Measurements from ENCODE around the gene DAD1.

Gene DAD1

DNA sequence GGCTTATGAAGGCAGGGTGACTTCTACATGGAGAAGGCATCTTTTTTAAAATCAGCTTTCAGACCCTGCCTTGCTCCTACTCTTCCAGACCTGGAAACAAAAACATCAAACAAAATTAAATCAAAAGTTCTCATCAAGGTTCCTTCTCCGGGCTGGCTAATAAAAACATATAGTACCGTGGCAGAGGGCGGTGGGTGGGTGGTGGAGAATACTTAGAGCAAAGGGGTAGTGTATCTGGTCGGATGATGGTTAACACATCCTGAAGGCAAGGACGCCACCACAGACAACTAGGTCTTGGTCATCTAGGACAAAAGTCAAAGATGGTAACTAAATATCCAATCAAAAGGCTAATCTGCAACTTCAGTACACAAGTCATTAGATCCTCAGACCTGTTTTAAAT is 1.8 kb downstream of the DAD1 start:
- H3K4me2 ChIP-seq (ENCODE audit: low read length), result peak overlapping the region; percentile 90; the same call in 1 of the 2 replicates
- no peaks in the 10 kb centered on the region for H3K9me2 ChIP-seq (ENCODE audit: low read depth, low read length)
- H3K4me1 ChIP-seq (ENCODE audit: insufficient read depth, low read length, severe bottlenecking), result peaks cover 59% of the 10 kb centered on the region
- H3K9ac ChIP-seq (ENCODE audit: low read length), result no peak overlapping the region
- H2AFZ ChIP-seq (ENCODE audit: low read length), result no peak overlapping the region
- H3K36me3 ChIP-seq (ENCODE audit: insufficient read depth, low read length), result peaks cover 19% of the 10 kb centered on the region; the same call in 1 of the 2 replicates
- no peaks in the 10 kb centered on the region for H3K27me3 ChIP-seq (ENCODE audit: insufficient read depth, low read length)
- TF ChIP-seq, protein P1, sequence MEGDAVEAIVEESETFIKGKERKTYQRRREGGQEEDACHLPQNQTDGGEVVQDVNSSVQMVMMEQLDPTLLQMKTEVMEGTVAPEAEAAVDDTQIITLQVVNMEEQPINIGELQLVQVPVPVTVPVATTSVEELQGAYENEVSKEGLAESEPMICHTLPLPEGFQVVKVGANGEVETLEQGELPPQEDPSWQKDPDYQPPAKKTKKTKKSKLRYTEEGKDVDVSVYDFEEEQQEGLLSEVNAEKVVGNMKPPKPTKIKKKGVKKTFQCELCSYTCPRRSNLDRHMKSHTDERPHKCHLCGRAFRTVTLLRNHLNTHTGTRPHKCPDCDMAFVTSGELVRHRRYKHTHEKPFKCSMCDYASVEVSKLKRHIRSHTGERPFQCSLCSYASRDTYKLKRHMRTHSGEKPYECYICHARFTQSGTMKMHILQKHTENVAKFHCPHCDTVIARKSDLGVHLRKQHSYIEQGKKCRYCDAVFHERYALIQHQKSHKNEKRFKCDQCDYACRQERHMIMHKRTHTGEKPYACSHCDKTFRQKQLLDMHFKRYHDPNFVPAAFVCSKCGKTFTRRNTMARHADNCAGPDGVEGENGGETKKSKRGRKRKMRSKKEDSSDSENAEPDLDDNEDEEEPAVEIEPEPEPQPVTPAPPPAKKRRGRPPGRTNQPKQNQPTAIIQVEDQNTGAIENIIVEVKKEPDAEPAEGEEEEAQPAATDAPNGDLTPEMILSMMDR (IDR thresholded peaks at IDR 0.05; ENCODE audit: low read length), result no peak
- no peak for TF ChIP-seq EZH2 (IDR thresholded peaks at IDR 0.05; ENCODE audit: borderline replicate concordance, low read length)
- H3K4me3 ChIP-seq (ENCODE audit: low read depth, low read length, poor library complexity, severe bottlenecking), result no peak overlapping the region
- H4K20me1 ChIP-seq (ENCODE audit: insufficient read depth, low read length), result no peaks in the 10 kb centered on the region
- peaks cover 47% of the 10 kb centered on the region for H3K79me2 ChIP-seq (ENCODE audit: insufficient read depth, low read length)
- no peak overlapping the region for H3K27ac ChIP-seq (ENCODE audit: low read depth, low read length, poor library complexity, severe bottlenecking)
- H3K9me3 ChIP-seq (ENCODE audit: low read length), result no peaks in the 10 kb centered on the region
- no peaks in the 10 kb centered on the region for H3F3A ChIP-seq (ENCODE audit: insufficient read depth, low read length)

GRCh38 chr14:22583994-22584393 is 5.0 kb downstream of the DAD1 start:
- no peak overlapping the region for H3K4me3 ChIP-seq (ENCODE audit: low read depth, low read length, poor library complexity, severe bottlenecking)
- H3K4me1 ChIP-seq (ENCODE audit: insufficient read depth, low read length, severe bottlenecking), result peaks cover 51% of the 10 kb centered on the region
- no peaks in the 10 kb centered on the region for H3F3A ChIP-seq (ENCODE audit: insufficient read depth, low read length)
- no peak overlapping the region for H3K27ac ChIP-seq (ENCODE audit: low read depth, low read length, poor library complexity, severe bottlenecking)
- H3K9me2 ChIP-seq (ENCODE audit: low read depth, low read length), result no peaks in the 10 kb centered on the region
- H3K9ac ChIP-seq (ENCODE audit: low read length), result no peak overlapping the region
- TF ChIP-seq EZH2 (IDR thresholded peaks at IDR 0.05; ENCODE audit: borderline replicate concordance, low read length), result no peak
- TF ChIP-seq, protein P1 (IDR thresholded peaks at IDR 0.05; ENCODE audit: low read length), result no peak
- H3K27me3 ChIP-seq (ENCODE audit: insufficient read depth, low read length), result no peaks in the 10 kb centered on the region
- no peak overlapping the region; the same call in 1 of the 2 replicates for H3K4me2 ChIP-seq (ENCODE audit: low read length)
- H2AFZ ChIP-seq (ENCODE audit: low read length), result no peak overlapping the region
- H3K79me2 ChIP-seq (ENCODE audit: insufficient read depth, low read length), result peaks cover 66% of the 10 kb centered on the region
- no peaks in the 10 kb centered on the region for H3K9me3 ChIP-seq (ENCODE audit: low read length)
- no peaks in the 10 kb centered on the region for H4K20me1 ChIP-seq (ENCODE audit: insufficient read depth, low read length)
- H3K36me3 ChIP-seq (ENCODE audit: insufficient read depth, low read length), result peaks cover 28% of the 10 kb centered on the region; the same call in 1 of the 2 replicates

DNA sequence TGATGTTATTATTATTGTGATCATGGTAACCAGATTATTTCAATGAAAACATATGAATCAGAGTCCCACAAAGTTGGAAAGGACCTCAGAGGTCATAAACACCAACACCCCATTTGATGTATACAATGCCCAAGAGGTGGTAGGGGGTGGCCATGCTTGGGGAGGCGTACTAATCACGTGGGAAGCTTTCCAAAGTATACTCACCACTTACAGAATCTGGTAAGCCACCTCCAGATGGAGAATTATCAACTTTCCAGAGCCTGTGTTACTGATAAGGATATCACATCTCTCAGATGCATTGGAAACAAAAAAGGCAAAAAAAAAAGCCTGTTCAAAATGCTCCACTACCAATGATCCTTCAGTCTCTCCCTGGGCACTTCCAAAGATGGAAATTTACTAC is 8.4 kb downstream of the DAD1 start:
- Histone ChIP-seq H3K9me2 (ENCODE audit: low read depth, low read length) (no peaks in the 10 kb centered on the region), H2AFZ (ENCODE audit: low read length) (no peak overlapping the region), H3K79me2 (ENCODE audit: insufficient read depth, low read length) (peaks cover 66% of the 10 kb centered on the region), H3K4me2 (ENCODE audit: low read length) (no peak overlapping the region), H3K9ac (ENCODE audit: low read length) (no peak overlapping the region), H3K27ac (ENCODE audit: low read depth, low read length, poor library complexity, severe bottlenecking) (no peak overlapping the region), H3K4me1 (ENCODE audit: insufficient read depth, low read length, severe bottlenecking) (peaks cover 27% of the 10 kb centered on the region), H3F3A (ENCODE audit: insufficient read depth, low read length) (no peaks in the 10 kb centered on the region), H3K27me3 (ENCODE audit: insufficient read depth, low read length) (no peaks in the 10 kb centered on the region), H3K4me3 (ENCODE audit: low read depth, low read length, poor library complexity, severe bottlenecking) (no peak overlapping the region), H4K20me1 (ENCODE audit: insufficient read depth, low read length) (no peaks in the 10 kb centered on the region), H3K9me3 (ENCODE audit: low read length) (no peaks in the 10 kb centered on the region), H3K36me3 (ENCODE audit: insufficient read depth, low read length) (peaks cover 28% of the 10 kb centered on the region)
- TF ChIP-seq, protein P1 (IDR thresholded peaks at IDR 0.05; ENCODE audit: low read length), result no peak
- TF ChIP-seq EZH2 (IDR thresholded peaks at IDR 0.05; ENCODE audit: borderline replicate concordance, low read length), result no peak

All from OCI-LY1 (cell line).